ENCODE measurements around the gene TTC6. TPM values are rescaled to one million over a fixed set of nuclear protein-coding genes. Genes with fewer than 3 reads are reported as not detected.
A peak's percentile ranks its signal among the peaks of the same experiment; 100 is the strongest.

TTC6 gene
- polyA plus RNA-seq, 2 of the 4 experiments (the other 2 are of a cell fraction) = 0.41 to 1.7 TPM

GRCh38 chr14:37638599-37638998 is 43.2 kb downstream of the TTC6 start:
- ChIA-PET CTCF (interaction anchor here (1.1 kb wide), 1 partner anchor 21 kb away, joined by 3 read pairs; no protein-coding TSS in a partner anchor), POLR2A (no interaction called here)
- no peak overlapping the region for H3K4me3 ChIP-seq
- no peak for ATAC-seq
- H3K4me1 ChIP-seq = no peaks in the 10 kb centered on the region; the same call in 2 of the 3 replicates
- H3K4me2 ChIP-seq = no peak overlapping the region
- H3K27ac ChIP-seq = no peak overlapping the region
- no peak for FAIRE-seq
- H3K9me3 ChIP-seq = no peaks in the 10 kb centered on the region
- TF ChIP-seq E2F6 (IDR thresholded peaks at IDR 0.05; ENCODE audit: borderline replicate concordance, low read depth) (no peak), HOXB13 (CRISPR knock-in tag; IDR thresholded peaks at IDR 0.05; ENCODE audit: low read depth) (no peak), ZSCAN20 (CRISPR knock-in tag; IDR thresholded peaks at IDR 0.05) (no peak), JUNB (IDR thresholded peaks at IDR 0.05) (no peak), EHF (CRISPR knock-in tag; IDR thresholded peaks at IDR 0.05) (no peak), CTCF (IDR thresholded peaks at IDR 0.05) (no peak), SMC3 (IDR thresholded peaks at IDR 0.05) (no peak), NFE2L2 (conservative IDR thresholded peaks at IDR 0.05; ENCODE audit: low read length) (no peak), HEYL (CRISPR knock-in tag; IDR thresholded peaks at IDR 0.05) (no peak), ELK1 (IDR thresholded peaks at IDR 0.05; ENCODE audit: low read depth, low read length) (no peak), HDAC2 (IDR thresholded peaks at IDR 0.05) (no peak)
- TF ChIP-seq, protein P1, sequence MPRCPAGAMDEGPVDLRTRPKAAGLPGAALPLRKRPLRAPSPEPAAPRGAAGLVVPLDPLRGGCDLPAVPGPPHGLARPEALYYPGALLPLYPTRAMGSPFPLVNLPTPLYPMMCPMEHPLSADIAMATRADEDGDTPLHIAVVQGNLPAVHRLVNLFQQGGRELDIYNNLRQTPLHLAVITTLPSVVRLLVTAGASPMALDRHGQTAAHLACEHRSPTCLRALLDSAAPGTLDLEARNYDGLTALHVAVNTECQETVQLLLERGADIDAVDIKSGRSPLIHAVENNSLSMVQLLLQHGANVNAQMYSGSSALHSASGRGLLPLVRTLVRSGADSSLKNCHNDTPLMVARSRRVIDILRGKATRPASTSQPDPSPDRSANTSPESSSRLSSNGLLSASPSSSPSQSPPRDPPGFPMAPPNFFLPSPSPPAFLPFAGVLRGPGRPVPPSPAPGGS (IDR thresholded peaks at IDR 0.05) = no peak
- 67% methylated on average over 2 of the region's 2 CpGs for WGBS (ENCODE audit: missing lambda C conversion rate)
- DNase-seq (ENCODE audit: low read depth in 1 of 2, low spot score in 1 of 2) = no peak

DNA sequence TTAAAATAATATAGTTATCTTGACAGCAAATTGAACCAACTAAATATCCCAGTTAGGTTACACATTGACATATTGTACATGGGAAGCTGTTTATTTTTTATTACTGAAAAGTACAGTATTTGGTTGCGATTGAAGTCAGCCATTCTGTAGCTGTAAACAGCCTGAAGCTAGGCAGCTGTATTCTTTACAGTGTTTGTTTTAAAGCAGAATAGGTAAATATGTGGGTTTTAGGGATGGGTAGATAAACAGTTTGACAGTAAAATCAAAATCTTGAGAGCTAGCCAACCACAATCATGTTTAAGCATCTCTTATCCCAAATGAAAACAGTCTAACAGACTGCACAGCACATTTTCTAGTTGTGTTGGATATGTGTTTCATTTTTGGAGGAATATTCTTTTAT is 45.7 kb downstream of the TTC6 start:
- peak; percentile 56; the same call in 1 of the 2 replicates for TF ChIP-seq GATA3 (IDR thresholded peaks at IDR 0.05; ENCODE audit: borderline replicate concordance)
- TF ChIP-seq KDM1A (IDR thresholded peaks at IDR 0.05; ENCODE audit: low read depth) = no peak
- H3K4me3 ChIP-seq = no peak overlapping the region
- DNase-seq (ENCODE audit: low read depth in 1 of 2, low spot score in 1 of 2) = peak in 1 of 2 experiments; percentile 16
- CTCF ChIA-PET = no interaction called here
- H3K4me1 ChIP-seq = no peaks in the 10 kb centered on the region; the same call in 2 of the 3 replicates
- no peak for FAIRE-seq
- ATAC-seq = no peak; a peak in 1 of 6 replicates
- no peak overlapping the region for H3K4me2 ChIP-seq
- no peak overlapping the region for H3K27ac ChIP-seq
- WGBS (ENCODE audit: missing lambda C conversion rate) = 19% methylated on average over 1 of the region's 1 CpG
- POLR2A ChIA-PET = interaction anchor here (0.6 kb wide), 1 partner anchor 1791 kb away, joined by 5 read pairs; the partner anchor contains the start of gene FBXO33
- H3K9me3 ChIP-seq = no peaks in the 10 kb centered on the region

DNA sequence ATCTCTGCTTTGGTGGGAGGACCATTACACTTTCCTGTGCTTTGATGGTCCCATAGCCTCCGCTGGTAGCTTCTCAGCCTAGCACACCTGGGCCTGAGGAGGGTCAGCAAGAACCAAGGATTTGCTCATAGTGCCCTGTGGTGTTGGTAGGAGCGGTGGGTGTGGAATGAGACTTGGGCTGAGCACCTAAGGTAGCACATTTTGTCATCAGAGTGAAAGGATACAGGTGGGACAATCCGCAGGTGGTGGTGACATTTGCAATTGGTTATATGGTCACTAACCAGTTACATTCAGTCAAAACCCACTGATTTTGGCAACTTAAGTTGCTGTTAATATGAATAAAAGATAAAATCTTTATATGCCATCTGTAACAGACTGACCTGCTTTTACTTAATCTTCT is 46.7 kb downstream of the TTC6 start:
- no peaks in the 10 kb centered on the region for H3K9me3 ChIP-seq
- no peak overlapping the region for H3K27ac ChIP-seq
- ChIA-PET POLR2A (no interaction called here), CTCF (no interaction called here)
- no peaks in the 10 kb centered on the region; the same call in 2 of the 3 replicates for H3K4me1 ChIP-seq
- FAIRE-seq (no peak), ATAC-seq (no peak), DNase-seq (ENCODE audit: low read depth in 1 of 2, low spot score in 1 of 2) (no peak)
- TF ChIP-seq HEYL (CRISPR knock-in tag; IDR thresholded peaks at IDR 0.05) (no peak), FOXS1 (CRISPR knock-in tag; IDR thresholded peaks at IDR 0.05) (no peak), CEBPB (IDR thresholded peaks at IDR 0.05) (no peak), CTCF (IDR thresholded peaks at IDR 0.05) (no peak), RAD21 (conservative IDR thresholded peaks at IDR 0.05 in 1 of 2, IDR thresholded peaks at IDR 0.05 in 1 of 2) (no peak), ATOH8 (CRISPR knock-in tag; IDR thresholded peaks at IDR 0.05; ENCODE audit: low read depth) (no peak), ZC3H11A (IDR thresholded peaks at IDR 0.05) (no peak), CHD2 (IDR thresholded peaks at IDR 0.05; ENCODE audit: low read length, partially characterized antibody) (no peak), NR3C1 (IDR thresholded peaks at IDR 0.05) (no peak), EHF (CRISPR knock-in tag; IDR thresholded peaks at IDR 0.05) (no peak), FOSL2 (IDR thresholded peaks at IDR 0.05) (no peak), FOSL2 (CRISPR knock-in tag; IDR thresholded peaks at IDR 0.05) (no peak)
- TF ChIP-seq, protein P1 (IDR thresholded peaks at IDR 0.05) = no peak
- H3K4me3 ChIP-seq = no peak overlapping the region
- WGBS (ENCODE audit: missing lambda C conversion rate) = 86% methylated on average over 3 of the region's 3 CpGs
- H3K4me2 ChIP-seq = no peak overlapping the region
